ENCODE data around the gene TMEM178B.

Gene TMEM178B

GRCh38 chr7:141147482-141147881 lies 73.6 kb downstream of the TMEM178B start:
- Histone ChIP-seq H3K4me3 (ENCODE audit: low read length) (no peak overlapping the region), H3K4me2 (ENCODE audit: low read length) (no peak overlapping the region), H3K9ac (ENCODE audit: low read depth, low read length) (no peak overlapping the region), H3K9me3 (replicated peaks; ENCODE audit: low read length) (no peaks in the 10 kb centered on the region), H3K36me3 (ENCODE audit: insufficient read depth, low read length) (no peaks in the 10 kb centered on the region), H3K27me3 (ENCODE audit: control insufficient read depth, insufficient read depth, low read length) (no peaks in the 10 kb centered on the region), H3K4me1 (ENCODE audit: control insufficient read depth, insufficient read depth, low read length) (no peaks in the 10 kb centered on the region)

- no peaks in the 10 kb centered on the region for H3K36me3 ChIP-seq (ENCODE audit: insufficient read depth, low read length)
- H3K27me3 ChIP-seq (ENCODE audit: control insufficient read depth, insufficient read depth, low read length), result no peaks in the 10 kb centered on the region
- no peaks in the 10 kb centered on the region for H3K4me1 ChIP-seq (ENCODE audit: control insufficient read depth, insufficient read depth, low read length)
- H3K4me3 ChIP-seq (ENCODE audit: low read length), result no peak overlapping the region
- no peak overlapping the region for H3K4me2 ChIP-seq (ENCODE audit: low read length)
- H3K9me3 ChIP-seq (replicated peaks; ENCODE audit: low read length), result no peaks in the 10 kb centered on the region
- H3K9ac ChIP-seq (ENCODE audit: low read depth, low read length), result no peak overlapping the region
These were observed 76.6 kb downstream of the TMEM178B start for GRCh38 chr7:141150465-141150864.

GRCh38 chr7:141151746-141152145 lies 77.9 kb downstream of the TMEM178B start:
- H3K9ac ChIP-seq (ENCODE audit: low read depth, low read length), result no peak overlapping the region
- no peaks in the 10 kb centered on the region for H3K9me3 ChIP-seq (replicated peaks; ENCODE audit: low read length)
- H3K36me3 ChIP-seq (ENCODE audit: insufficient read depth, low read length), result no peaks in the 10 kb centered on the region
- no peaks in the 10 kb centered on the region for H3K27me3 ChIP-seq (ENCODE audit: control insufficient read depth, insufficient read depth, low read length)
- no peaks in the 10 kb centered on the region for H3K4me1 ChIP-seq (ENCODE audit: control insufficient read depth, insufficient read depth, low read length)
- H3K4me3 ChIP-seq (ENCODE audit: low read length), result no peak overlapping the region
- no peak overlapping the region for H3K4me2 ChIP-seq (ENCODE audit: low read length)

DNA sequence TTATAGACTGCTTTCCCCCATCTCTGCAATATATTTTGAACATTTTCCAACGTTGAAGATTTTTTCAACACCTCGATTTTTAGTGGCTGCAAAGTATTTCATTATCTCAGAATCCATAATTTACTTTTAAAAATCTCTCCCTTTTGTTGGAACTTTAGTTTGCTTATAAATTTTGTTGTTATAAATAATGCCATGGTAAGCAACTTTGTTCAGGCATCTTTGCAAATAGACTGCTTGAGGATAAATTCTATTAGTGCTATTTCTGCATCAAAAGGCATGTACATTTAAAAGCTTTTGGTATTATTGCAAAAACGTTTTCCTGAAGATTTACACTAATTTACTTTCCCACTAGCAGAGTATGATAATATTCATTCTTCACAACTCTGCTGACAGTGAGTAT lies 79.4 kb downstream of the TMEM178B start:
- no peaks in the 10 kb centered on the region for H3K27me3 ChIP-seq (ENCODE audit: control insufficient read depth, insufficient read depth, low read length)
- no peak overlapping the region for H3K4me3 ChIP-seq (ENCODE audit: low read length)
- no peaks in the 10 kb centered on the region for H3K9me3 ChIP-seq (replicated peaks; ENCODE audit: low read length)
- H3K9ac ChIP-seq (ENCODE audit: low read depth, low read length), result no peak overlapping the region
- no peak overlapping the region for H3K4me2 ChIP-seq (ENCODE audit: low read length)
- H3K36me3 ChIP-seq (ENCODE audit: insufficient read depth, low read length), result no peaks in the 10 kb centered on the region
- peaks cover under 1% of the 10 kb centered on the region for H3K4me1 ChIP-seq (ENCODE audit: control insufficient read depth, insufficient read depth, low read length)

DNA sequence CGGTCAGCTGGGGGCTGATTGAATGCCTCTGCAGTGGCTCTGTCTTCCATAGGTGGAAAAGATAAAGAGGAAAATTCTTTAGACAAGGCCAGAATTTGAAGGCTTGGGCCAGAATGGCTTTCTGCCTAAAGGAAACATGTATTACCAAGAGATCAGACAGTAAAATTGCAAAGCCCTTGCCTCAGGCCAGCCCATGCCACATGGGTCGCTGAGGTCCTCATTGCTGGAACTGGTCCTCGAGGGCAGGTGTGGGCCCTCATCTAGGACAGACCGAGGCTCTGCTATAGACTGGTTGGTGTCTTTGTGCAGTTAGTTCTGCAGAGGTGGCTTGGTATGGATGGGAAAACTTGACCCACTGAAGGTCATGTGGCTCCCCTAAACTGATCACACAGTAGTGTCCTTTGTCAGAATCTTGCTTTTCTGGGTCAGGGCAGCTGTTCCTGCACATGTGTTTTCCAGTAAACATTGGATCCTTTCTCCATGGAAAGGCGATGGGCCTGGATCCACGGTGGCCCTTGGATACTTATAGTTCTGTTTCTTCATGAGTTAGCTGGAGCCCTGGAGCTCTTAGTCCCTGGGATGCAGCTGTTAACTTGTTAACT lies 80.4 kb downstream of the TMEM178B start:
- Histone ChIP-seq H3K4me3 (ENCODE audit: low read length) (no peak overlapping the region), H3K9ac (ENCODE audit: low read depth, low read length) (no peak overlapping the region), H3K36me3 (ENCODE audit: insufficient read depth, low read length) (no peaks in the 10 kb centered on the region), H3K4me1 (ENCODE audit: control insufficient read depth, insufficient read depth, low read length) (peaks cover 8% of the 10 kb centered on the region), H3K27me3 (ENCODE audit: control insufficient read depth, insufficient read depth, low read length) (no peaks in the 10 kb centered on the region), H3K4me2 (ENCODE audit: low read length) (no peak overlapping the region), H3K9me3 (replicated peaks; ENCODE audit: low read length) (no peaks in the 10 kb centered on the region)

- Histone ChIP-seq H3K4me2 (ENCODE audit: low read length) (no peak overlapping the region), H3K4me3 (ENCODE audit: low read length) (no peak overlapping the region), H3K9ac (ENCODE audit: low read depth, low read length) (no peak overlapping the region), H3K9me3 (replicated peaks; ENCODE audit: low read length) (no peaks in the 10 kb centered on the region), H3K27me3 (ENCODE audit: control insufficient read depth, insufficient read depth, low read length) (no peaks in the 10 kb centered on the region), H3K36me3 (ENCODE audit: insufficient read depth, low read length) (no peaks in the 10 kb centered on the region), H3K4me1 (ENCODE audit: control insufficient read depth, insufficient read depth, low read length) (peaks cover 8% of the 10 kb centered on the region)
These were observed 82.5 kb downstream of the TMEM178B start for GRCh38 chr7:141156407-141156806.

DNA sequence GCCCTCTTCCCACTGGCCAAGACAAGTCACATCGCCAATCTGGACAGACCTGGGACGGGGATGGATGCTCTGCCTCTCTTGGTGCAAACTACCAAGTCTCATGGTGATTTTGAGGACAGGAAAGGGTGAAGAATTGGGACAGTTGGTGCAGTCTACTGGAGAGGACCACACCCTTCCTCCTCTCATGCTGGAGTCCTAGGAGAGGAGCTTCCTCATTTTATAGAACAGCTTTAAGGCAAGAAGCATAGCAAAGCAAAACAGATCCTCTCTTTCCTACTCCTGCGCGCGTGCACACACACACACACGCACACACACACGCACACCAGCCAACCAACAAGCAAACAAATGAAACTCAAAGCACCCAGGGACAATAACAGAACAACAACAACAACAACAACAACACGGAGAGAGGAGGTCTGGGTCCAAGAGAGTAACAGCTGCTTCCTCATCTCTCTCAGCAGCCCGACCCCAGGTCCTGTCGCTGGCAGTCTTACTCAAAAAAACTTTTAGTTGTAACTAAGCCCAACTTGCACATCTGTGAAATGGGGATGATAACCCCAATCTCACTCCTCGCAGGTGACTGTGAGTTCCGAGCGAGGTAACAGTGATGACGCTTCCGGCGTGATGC lies 83.4 kb downstream of the TMEM178B start:
- Histone ChIP-seq H3K4me3 (ENCODE audit: low read length) (no peak overlapping the region), H3K4me1 (ENCODE audit: control insufficient read depth, insufficient read depth, low read length) (peaks cover 8% of the 10 kb centered on the region), H3K9ac (ENCODE audit: low read depth, low read length) (no peak overlapping the region), H3K27me3 (ENCODE audit: control insufficient read depth, insufficient read depth, low read length) (no peaks in the 10 kb centered on the region), H3K36me3 (ENCODE audit: insufficient read depth, low read length) (no peaks in the 10 kb centered on the region), H3K4me2 (ENCODE audit: low read length) (no peak overlapping the region), H3K9me3 (replicated peaks; ENCODE audit: low read length) (no peaks in the 10 kb centered on the region)

GRCh38 chr7:141158561-141158960 lies 84.7 kb downstream of the TMEM178B start:
- Histone ChIP-seq H3K9me3 (replicated peaks; ENCODE audit: low read length) (no peaks in the 10 kb centered on the region), H3K9ac (ENCODE audit: low read depth, low read length) (no peak overlapping the region), H3K36me3 (ENCODE audit: insufficient read depth, low read length) (no peaks in the 10 kb centered on the region), H3K27me3 (ENCODE audit: control insufficient read depth, insufficient read depth, low read length) (no peaks in the 10 kb centered on the region), H3K4me3 (ENCODE audit: low read length) (no peak overlapping the region), H3K4me1 (ENCODE audit: control insufficient read depth, insufficient read depth, low read length) (peaks cover 8% of the 10 kb centered on the region), H3K4me2 (ENCODE audit: low read length) (no peak overlapping the region)

- Histone ChIP-seq H3K4me2 (ENCODE audit: low read length) (no peak overlapping the region), H3K4me1 (ENCODE audit: control insufficient read depth, insufficient read depth, low read length) (peaks cover 8% of the 10 kb centered on the region), H3K9ac (ENCODE audit: low read depth, low read length) (no peak overlapping the region), H3K4me3 (ENCODE audit: low read length) (no peak overlapping the region), H3K9me3 (replicated peaks; ENCODE audit: low read length) (no peaks in the 10 kb centered on the region), H3K36me3 (ENCODE audit: insufficient read depth, low read length) (no peaks in the 10 kb centered on the region), H3K27me3 (ENCODE audit: control insufficient read depth, insufficient read depth, low read length) (no peaks in the 10 kb centered on the region)
These were observed 86.5 kb downstream of the TMEM178B start for GRCh38 chr7:141160246-141160860.

DNA sequence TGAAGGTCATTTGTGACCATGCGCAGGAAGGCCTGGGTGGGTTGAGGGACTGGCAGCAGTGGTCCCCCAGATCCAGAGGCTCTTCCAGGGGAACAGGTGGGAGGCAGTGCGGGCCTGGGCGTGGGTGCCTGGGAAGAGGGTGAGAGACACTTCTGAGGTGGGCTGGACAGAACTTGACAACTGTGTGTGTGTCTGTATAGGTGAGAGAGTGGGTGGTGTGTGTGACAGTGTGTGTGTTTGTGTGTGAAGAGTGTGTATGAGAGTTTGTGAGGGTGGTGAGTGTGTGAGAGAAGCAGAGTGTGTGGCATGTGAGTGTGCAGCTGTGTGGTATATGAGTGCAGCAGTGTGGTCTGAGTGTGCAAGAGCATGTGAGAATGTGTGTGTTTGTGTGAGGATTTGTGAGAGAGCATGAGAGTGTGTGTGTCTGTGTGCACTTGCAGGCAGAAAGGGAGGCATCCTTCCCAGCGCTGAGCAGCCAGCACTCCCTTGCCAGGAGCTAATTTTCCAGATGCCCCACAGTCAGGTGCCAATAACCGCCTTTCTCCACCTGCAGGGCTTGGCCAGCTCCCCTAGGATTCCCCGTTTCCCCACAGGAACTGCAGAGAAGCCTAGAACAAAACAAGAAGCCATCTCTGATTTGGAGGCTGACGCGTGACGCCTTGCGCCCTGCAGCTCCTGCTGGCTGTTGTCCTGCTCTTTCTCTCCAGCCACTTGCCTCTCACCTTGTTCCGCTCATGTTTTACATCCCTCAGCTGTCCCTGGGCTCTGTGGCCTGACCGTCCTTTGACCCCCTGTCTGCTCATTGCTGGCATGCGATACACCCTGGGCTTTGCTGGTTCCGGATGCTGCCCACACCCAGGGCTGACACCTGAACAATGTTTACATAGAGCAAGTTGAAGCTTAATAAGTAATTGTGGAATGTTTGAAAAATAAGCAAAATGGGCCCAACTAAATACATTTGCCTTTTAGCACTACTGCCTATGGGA lies 88.0 kb downstream of the TMEM178B start:
- Histone ChIP-seq H3K4me2 (ENCODE audit: low read length) (no peak overlapping the region), H3K27me3 (ENCODE audit: control insufficient read depth, insufficient read depth, low read length) (no peaks in the 10 kb centered on the region), H3K9me3 (replicated peaks; ENCODE audit: low read length) (no peaks in the 10 kb centered on the region)

DNA sequence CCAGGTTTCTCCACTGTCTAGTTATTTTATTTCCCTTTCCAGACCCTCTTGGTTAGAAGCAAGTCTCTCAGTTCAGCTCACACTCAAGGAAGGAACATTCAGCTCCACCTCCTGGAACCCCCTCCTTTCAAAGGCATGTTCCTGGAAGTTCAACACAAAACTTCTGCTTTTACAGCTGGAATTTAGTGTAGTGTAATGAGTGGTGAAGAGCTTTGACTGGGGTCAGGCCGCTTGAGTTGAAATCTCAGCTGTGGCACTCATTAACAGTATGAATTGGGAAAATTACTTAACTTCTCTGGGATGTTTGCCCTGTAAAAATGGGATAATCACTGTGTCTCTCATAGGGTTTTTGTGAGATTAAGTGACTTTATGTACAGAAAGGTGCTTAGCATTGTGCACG lies 91.7 kb downstream of the TMEM178B start:
- Histone ChIP-seq H3K4me2 (ENCODE audit: low read length) (no peak overlapping the region), H3K27me3 (ENCODE audit: control insufficient read depth, insufficient read depth, low read length) (no peaks in the 10 kb centered on the region), H3K36me3 (ENCODE audit: insufficient read depth, low read length) (no peaks in the 10 kb centered on the region), H3K9ac (ENCODE audit: low read depth, low read length) (no peak overlapping the region), H3K4me1 (ENCODE audit: control insufficient read depth, insufficient read depth, low read length) (no peaks in the 10 kb centered on the region), H3K4me3 (ENCODE audit: low read length) (no peak overlapping the region), H3K9me3 (replicated peaks; ENCODE audit: low read length) (no peaks in the 10 kb centered on the region)

More for the DNA sequence above, 88.0 kb downstream of the TMEM178B start:
- no peak overlapping the region for H3K4me3 ChIP-seq (ENCODE audit: low read length)
- H3K4me1 ChIP-seq (ENCODE audit: control insufficient read depth, insufficient read depth, low read length), result peaks cover 8% of the 10 kb centered on the region
- no peaks in the 10 kb centered on the region for H3K36me3 ChIP-seq (ENCODE audit: insufficient read depth, low read length)
- H3K9ac ChIP-seq (ENCODE audit: low read depth, low read length), result no peak overlapping the region

All from skeletal muscle satellite cell (primary cell).